PC-9 (cell line): ENCODE data around the gene SLC12A4.

Source experiments
- EZH2 ChIP-seq: fragments of 200-600 bp; sonication (generic); IDR thresholded peaks from 2 replicates; pipeline ENCODE4 v1.8.0; 2017; ENCODE audit warnings: antibody characterized with exemption, low read depth
- TF ChIP-seq, protein P1 (sequence below): fragments of 200-600 bp; sonication (generic); conservative IDR thresholded peaks from 2 replicates; pipeline ENCODE4 v1.6.1; 2017; ENCODE audit warnings: mixed run types, antibody characterized with exemption, mild to moderate bottlenecking, moderate library complexity

GRCh38 chr16:68005211-68005610 is 36.8 kb upstream of the SLC12A4 start:
- TF ChIP-seq, protein P1, sequence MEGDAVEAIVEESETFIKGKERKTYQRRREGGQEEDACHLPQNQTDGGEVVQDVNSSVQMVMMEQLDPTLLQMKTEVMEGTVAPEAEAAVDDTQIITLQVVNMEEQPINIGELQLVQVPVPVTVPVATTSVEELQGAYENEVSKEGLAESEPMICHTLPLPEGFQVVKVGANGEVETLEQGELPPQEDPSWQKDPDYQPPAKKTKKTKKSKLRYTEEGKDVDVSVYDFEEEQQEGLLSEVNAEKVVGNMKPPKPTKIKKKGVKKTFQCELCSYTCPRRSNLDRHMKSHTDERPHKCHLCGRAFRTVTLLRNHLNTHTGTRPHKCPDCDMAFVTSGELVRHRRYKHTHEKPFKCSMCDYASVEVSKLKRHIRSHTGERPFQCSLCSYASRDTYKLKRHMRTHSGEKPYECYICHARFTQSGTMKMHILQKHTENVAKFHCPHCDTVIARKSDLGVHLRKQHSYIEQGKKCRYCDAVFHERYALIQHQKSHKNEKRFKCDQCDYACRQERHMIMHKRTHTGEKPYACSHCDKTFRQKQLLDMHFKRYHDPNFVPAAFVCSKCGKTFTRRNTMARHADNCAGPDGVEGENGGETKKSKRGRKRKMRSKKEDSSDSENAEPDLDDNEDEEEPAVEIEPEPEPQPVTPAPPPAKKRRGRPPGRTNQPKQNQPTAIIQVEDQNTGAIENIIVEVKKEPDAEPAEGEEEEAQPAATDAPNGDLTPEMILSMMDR = no peak
- no peak for TF ChIP-seq EZH2
